ENCODE measurements around the gene VIL1. TPM values are rescaled to one million over a fixed set of nuclear protein-coding genes. Genes with fewer than 3 reads are reported as not detected.

The VIL1 gene
- total and polyA plus RNA-seq, 2 of the 13 experiments (the other 11 are each of a cell fraction or from before 2014, with no cell fraction given) = 287 to 301 TPM

DNA sequence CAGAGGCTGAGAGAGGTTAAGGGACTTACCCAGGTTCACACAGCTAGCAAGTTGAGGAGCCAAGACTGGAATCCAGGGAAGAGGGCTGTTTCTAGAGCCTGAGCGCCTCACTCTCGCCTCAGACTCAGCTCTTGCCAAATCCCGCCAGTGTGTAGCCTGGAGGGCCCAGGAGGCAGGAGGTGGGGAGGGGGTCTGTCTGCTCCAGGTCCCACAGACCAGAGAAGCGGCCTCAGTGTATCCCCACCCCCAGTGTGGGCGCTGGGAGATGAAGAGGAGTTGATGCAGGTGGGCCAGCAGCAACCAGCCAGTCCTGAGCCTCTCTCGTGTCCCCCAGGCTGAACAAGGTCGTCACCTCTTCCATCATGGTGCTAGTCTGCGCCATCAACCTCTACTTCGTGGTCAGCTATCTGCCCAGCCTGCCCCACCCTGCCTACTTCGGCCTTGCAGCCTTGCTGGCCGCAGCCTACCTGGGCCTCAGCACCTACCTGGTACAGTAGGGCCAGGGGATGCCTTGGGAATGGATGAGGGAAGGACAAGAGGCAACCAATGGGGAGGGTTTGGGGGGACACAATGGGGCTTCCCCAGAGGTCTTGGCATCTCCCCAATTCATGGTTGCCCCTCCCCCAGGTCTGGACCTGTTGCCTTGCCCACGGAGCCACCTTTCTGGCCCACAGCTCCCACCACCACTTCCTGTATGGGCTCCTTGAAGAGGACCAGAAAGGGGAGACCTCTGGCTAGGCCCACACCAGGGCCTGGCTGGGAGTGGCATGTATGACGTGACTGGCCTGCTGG is 24.4 kb upstream of the VIL1 start (continued):
- TF ChIP-seq ZNF687 (CRISPR knock-in tag; IDR thresholded peaks at IDR 0.05) (peak; percentile 45; the same call in 1 of the 2 replicates), SATB2 (CRISPR knock-in tag; IDR thresholded peaks at IDR 0.05) (no peak), MED1 (CRISPR knock-in tag; IDR thresholded peaks at IDR 0.05) (no peak), NCOA1 (CRISPR knock-in tag; IDR thresholded peaks at IDR 0.05) (0 out of 2 replicates have a peak, but pooled peaks have one; percentile 61), MAFG (CRISPR knock-in tag; IDR thresholded peaks at IDR 0.05) (no peak), ZNF572 (CRISPR knock-in tag; IDR thresholded peaks at IDR 0.05) (0 out of 2 replicates have a peak, but pooled peaks have one; percentile 58), MBNL3 (CRISPR knock-in tag; conservative IDR thresholded peaks at IDR 0.05) (no peak), NCOR1 (IDR thresholded peaks at IDR 0.05; ENCODE audit: borderline replicate concordance, low read length) (no peak), ZSCAN12 (CRISPR knock-in tag; IDR thresholded peaks at IDR 0.05) (no peak), NR2C2 (CRISPR knock-in tag; IDR thresholded peaks at IDR 0.05; ENCODE audit: borderline replicate concordance) (no peak), ZNF878 (CRISPR knock-in tag; IDR thresholded peaks at IDR 0.05) (no peak), ZNF619 (CRISPR knock-in tag; IDR thresholded peaks at IDR 0.05) (0 out of 2 replicates have a peak, but pooled peaks have one; percentile 57), ZNF253 (CRISPR knock-in tag; IDR thresholded peaks at IDR 0.05; ENCODE audit: borderline replicate concordance) (peak; percentile 28; the same call in 1 of the 2 replicates), ZSCAN21 (CRISPR knock-in tag; IDR thresholded peaks at IDR 0.05; ENCODE audit: borderline replicate concordance) (peak; percentile 29; the same call in 1 of the 2 replicates), ZC3H13 (CRISPR knock-in tag; IDR thresholded peaks at IDR 0.05) (no peak), ZNF496 (CRISPR knock-in tag; IDR thresholded peaks at IDR 0.05; ENCODE audit: insufficient replicate concordance) (no peak), ZNF281 (CRISPR knock-in tag; IDR thresholded peaks at IDR 0.05; ENCODE audit: borderline replicate concordance) (no peak), SIX4 (CRISPR knock-in tag; IDR thresholded peaks at IDR 0.05) (no peak)
- TF ChIP-seq, protein P1, sequence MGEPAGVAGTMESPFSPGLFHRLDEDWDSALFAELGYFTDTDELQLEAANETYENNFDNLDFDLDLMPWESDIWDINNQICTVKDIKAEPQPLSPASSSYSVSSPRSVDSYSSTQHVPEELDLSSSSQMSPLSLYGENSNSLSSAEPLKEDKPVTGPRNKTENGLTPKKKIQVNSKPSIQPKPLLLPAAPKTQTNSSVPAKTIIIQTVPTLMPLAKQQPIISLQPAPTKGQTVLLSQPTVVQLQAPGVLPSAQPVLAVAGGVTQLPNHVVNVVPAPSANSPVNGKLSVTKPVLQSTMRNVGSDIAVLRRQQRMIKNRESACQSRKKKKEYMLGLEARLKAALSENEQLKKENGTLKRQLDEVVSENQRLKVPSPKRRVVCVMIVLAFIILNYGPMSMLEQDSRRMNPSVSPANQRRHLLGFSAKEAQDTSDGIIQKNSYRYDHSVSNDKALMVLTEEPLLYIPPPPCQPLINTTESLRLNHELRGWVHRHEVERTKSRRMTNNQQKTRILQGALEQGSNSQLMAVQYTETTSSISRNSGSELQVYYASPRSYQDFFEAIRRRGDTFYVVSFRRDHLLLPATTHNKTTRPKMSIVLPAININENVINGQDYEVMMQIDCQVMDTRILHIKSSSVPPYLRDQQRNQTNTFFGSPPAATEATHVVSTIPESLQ (CRISPR knock-in tag; conservative IDR thresholded peaks at IDR 0.05) = no peak

Data from HepG2 (cell line).